G401.6 (cell line): ENCODE measurements around the gene AKAP13.
A peak's percentile ranks its signal among the peaks of the same experiment; 100 is the strongest.
"Not testable (repeated sequence)": the region's sequence is repeated elsewhere in the genome, so short reads cannot be mapped to it uniquely, and the experiment has no call there.

Experiments used
- FAIRE-seq: peaks from 2 replicates; lab custom pipeline; 2012; peaks lifted over from hg19 to GRCh38; lab: Jason Lieb, UNC

Gene AKAP13

DNA sequence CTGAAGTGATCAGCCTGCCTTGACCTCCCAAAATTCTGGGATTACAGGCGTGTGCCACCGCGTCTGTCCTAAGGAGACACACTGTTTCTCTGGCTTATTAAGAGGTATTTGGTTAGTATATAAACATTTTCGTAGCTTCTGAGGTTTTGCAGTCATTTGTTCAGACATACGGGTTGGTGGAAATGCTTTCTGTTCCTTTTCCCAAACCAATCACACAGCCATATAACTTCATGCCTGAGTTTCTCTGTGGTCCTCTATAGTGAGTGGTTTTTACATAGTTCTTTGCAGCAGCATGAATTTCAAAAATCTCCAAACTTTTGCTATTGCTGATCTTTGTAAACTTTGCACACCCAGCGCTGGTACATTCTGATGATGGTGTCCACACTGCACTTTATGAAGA, 100.5 kb downstream of the AKAP13 start:
- FAIRE-seq, result no peak

DNA sequence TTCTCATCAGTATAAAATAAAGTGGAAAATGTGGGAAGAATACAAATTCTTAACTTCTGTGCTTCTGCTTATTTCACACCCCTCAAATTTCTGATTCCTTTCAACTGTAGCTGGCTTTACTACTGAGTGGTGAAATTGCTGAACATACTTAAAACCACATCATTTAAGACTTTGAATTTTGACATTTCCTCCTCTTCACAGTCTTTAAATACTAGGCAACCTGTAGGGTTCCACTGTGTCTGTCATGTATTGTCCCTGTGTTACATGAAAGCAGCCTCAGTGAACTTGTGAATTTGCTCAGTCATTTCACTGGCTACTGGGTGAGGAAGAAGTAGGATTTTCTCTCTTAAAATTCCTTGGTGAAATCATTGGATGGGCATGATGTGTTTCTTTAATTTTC, 101.1 kb downstream of the AKAP13 start:
- FAIRE-seq, result not testable (repeated sequence)

DNA sequence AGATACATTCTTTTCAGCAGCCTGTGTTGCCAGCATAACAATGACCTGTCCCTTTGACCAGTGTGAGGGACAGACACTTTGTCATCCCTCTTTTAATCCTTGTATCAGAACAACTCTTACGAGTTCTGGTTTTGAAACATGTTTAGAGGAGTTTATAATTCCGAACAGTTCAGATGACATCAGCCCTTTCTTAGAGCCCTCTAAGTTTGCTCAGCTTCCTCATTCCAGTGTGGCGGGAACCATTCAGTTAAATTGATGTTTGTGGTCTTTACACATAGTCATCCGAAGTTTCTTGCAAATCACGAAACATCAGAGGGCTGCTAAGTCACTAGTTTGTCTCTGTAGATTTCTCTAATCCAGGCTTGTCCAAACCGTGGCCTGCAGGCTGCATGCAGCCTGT, 102.5 kb downstream of the AKAP13 start:
- FAIRE-seq, result no peak

DNA sequence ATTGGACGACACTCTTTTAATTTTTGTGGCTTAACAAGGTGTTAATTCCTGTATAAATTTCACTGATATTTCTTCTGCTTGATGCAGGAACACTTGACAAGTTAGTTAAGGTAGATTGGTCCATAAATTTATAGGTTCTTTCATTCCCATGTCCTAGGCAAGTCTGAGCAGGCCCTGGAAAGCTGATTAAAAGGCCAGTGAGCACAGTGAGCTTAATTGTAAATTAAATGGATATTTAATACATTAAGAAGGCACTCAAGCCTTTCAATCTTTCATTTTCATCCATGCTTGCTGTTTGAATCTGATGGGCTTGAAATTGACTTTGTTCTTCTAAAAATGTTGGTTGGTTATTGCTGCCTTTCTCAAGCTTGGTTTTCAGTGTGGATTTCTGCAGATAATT, 103.6 kb downstream of the AKAP13 start:
- not testable (repeated sequence) for FAIRE-seq

DNA sequence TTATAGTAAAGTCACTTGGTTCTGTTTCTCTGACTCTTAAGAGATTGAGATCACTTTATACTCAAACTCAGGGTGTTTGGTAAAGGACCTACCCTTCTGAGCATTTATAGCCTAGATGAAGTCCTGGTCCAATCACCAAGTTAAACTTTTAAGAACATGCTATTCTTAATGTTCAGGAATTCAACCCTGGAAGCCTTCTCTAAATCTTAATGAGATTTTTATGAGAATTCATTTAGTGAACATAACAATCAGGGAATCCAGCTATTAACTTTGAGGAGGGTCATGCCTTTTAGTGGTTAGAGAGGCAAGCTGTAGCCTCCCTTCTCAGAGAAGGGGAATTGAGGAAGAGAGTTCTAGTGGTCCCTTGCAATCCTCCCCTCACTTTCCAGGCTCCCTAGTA, 104.5 kb downstream of the AKAP13 start:
- FAIRE-seq, result not testable (repeated sequence)

DNA sequence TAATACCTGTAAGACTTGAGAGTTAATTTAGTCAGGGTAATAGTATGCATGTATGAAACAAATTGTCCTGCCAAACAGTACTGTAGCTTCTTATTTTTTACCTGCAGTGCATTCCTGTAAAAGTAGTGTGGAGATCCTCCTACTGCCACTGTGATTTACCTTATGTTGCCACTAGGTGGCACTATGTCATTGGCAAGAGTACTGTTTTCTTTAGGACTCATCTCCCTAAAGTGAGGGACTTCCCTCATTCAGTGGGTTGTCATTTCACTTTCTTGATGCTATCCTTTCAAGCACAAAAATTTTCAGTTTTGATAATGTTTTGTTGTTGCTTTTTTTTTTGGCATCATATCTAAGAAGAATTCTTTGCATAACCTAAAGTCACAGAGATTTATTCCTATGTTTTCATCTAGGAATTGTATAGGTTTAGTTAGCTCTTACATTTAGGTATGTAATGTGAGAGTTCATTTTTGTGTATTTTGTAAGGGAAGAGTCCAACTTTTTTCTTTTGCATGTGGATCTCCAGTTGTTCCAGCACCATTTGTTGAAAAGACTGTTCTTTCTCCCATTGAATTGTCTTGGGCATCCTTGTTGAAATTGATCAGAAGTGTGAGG, 105.7 kb downstream of the AKAP13 start:
- peak; percentile 97 for FAIRE-seq

DNA sequence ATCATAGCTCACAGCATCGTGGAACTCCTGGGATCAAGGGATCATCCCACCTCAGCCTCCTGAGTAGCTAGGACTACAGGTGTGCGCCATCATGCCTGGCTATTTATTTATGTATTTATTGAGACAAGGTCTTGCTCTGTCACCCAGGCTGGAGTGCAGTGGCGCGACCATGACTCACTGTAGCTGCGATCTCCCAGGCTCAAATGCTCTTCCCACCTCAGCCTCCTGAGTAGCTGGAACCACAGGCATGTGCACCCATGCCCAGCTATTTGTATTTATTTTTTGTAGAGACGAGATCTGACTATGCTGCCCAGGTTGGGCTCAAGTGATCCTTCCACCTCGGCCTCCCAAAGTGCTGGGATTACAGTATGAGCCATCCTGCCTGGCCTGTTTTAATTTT, 107.4 kb downstream of the AKAP13 start:
- FAIRE-seq, result not testable (repeated sequence)

DNA sequence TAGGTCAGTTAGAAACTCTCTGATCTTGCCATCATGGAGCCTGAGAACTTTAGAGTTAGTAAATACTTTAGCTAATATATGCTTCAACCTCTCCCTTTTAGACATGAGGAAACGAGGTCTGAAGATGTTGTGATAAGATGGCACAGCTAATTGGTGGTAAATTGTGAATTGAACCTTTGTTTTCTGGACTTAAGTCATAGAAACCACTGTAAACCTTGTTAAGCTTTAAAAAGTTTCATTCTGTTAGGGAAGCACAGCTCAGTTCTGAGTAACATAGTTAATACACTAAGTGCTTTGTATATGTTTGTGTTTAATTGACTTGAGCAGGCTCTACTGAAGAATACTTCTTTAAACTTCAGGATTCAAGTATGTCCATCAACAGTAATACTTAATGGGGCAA, 108.6 kb downstream of the AKAP13 start:
- no peak for FAIRE-seq

DNA sequence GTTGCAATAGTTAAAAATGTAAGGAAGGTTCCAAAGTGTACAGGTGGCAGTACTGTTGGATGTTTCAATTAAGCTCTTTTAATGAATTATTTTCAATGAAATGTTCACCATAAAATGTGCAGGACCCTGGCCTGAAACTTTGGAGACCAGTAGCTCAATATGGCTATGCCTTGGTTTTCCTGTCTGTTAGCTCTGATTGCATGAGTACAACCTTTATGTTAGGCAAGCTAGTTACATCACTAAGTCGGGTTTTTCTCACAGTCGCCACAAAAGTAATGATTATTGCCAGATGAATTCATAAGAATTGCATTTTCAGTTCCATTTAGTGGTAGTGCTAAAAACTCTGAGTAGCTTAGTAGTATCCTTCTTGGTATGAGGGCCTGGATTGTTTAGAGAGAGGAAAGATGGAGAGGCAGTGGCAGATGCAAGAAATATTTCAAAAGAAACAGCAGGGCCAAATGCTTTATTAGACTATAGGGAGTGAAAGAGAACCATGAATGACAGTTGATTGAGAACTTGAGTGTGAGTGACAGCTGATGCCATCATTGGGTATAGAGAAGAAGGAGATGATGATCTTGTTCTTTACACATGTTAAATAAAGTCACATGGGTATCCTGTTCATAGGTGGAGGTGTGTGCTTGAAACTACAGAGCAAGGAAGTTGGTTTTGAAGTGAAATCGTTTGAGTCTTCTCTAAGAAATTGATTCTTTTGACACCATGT, 109.5 kb downstream of the AKAP13 start:
- no peak for FAIRE-seq

DNA sequence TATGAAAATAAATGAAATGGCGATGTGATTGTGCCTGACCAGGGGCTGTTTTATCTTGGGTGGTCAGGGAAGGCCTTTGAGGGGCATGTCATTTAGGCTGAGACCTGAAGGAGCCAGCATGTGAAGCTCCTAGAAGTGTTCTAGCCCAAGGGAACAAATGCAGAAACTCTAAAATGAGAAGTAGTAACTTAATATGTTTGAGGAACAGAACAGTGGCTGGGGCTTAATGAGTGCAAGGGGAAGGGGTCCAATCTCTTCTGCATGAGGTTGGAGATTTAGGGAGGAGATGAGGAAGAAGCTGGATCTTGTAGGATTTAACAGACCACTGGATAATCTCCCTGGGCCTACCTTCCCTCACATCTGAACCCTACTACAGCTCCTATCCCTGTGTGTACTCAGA, 110.5 kb downstream of the AKAP13 start:
- FAIRE-seq, result no peak

DNA sequence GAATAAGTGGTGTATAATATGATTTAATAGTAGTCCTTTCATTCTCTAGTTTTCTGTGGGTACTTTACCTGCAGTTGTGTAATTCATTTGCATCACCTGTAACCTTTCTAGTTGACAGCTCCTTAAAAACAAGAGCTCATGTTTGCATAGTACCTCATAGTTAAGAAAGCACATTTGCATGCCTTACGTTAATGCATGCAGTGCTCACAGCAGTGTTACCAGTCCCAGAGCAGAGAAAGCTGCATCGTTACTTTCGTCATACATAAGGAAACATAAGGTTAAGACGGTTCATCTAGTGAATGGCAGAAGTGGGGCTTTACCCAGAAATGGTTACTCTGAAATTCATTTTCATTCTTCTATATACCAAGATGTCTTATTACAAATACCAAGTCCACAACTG, 111.3 kb downstream of the AKAP13 start:
- no peak for FAIRE-seq

DNA sequence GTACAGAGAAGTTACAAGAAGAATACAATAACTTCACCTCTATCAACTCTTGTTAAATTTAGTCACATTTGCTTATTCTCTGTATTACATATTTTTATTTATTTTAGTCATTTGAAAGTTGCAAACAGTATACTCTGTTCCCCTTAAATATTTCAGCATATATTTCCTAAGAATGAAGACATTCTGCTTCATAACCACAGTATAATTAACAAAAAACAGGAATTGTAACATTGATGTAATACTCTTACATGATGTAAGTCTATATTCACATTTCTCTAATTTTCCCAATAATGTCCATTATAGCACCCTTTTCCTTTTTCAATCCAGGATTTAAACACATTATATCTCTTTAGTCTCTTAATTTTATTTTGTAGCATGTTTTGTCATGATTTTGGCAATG, 112.0 kb downstream of the AKAP13 start:
- FAIRE-seq, result no peak

DNA sequence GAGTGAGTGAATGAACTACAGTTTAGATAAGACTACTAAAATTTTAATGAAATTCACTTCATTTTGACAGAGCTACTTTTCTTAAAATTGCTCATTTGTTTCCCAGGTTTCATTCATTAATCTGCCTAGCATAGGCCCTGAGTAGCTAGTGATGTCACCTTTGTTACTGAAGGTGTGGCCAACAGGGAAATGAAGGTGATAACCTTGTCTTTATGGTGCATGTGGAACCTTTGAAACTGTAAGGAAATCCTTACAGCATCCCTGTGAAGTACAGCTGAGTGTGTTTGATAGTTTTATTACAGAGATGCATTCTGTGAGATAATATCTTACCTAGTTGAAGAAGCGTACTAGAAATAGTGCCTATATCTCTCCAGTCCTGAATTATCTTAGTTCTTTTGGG, 112.9 kb downstream of the AKAP13 start:
- FAIRE-seq, result no peak

DNA sequence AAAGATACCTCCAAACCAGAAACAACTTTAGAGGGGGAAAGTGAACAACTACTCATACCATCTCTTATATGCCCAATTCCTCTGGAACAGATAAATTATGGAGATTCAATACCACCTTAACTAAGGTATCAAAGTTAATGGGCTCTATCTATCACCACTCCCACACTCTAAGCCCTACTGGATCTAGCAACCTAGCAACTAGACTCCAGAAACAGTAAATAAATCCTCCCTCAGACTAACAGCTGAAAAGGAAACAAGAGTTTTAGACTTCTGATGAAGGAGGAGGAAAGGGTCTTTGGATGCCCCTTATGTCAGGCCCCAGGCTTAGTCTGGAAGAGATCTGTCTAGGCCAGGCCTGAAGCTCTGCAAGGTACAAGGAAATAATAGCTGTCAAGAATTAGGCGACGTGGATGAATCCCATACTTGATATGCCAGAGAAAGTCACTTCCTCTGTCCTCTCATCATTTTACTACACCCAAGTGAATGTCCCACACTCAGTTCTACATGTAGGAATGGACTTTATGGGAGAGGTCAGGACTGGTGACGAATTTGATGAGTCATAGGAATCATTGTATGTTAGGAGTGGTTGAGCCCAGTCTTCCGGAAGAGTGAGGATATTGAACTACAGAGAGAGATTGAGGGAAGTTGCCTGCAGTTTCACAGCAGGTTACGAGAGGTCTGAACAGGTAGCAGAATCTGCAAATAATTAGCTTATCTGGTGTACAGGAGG, 113.8 kb downstream of the AKAP13 start:
- FAIRE-seq, result no peak

DNA sequence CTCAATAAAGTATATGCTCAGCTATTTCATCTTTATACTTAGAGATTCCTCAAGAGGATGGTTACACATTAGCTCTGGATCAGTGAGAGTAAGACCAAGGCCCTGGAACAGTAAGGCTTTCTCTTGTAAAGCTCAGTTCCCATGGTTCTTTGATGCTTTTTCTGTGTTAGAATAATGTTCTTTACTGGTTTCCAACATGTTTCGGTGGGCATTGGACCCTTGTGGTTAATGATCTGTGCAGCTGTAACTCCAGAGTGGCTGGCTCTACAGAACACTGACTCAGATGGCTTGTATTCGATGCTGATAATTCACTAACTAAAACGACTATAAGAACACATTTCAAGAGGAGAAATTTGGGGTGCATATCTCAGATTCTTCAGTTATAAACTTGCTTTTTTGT, 114.7 kb downstream of the AKAP13 start:
- FAIRE-seq, result no peak

DNA sequence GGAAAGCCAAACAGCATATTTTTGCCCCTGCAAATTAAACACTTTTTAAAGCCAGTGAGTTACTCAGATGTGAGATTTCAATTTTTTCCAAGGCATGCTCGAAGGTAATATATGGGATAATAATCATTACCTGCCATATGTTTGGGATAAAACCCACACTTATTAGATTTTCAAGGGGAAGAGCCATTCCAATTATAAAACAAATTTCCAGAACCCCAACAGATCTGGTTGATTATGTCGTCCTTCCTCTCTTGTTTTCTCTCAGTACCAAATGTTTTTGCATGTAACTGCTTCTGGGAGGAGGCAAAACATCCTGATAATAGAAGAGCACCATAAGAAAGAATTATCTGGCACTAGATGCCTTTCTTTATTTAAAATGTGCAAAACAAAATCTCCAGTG, 115.1 kb downstream of the AKAP13 start:
- no peak for FAIRE-seq

DNA sequence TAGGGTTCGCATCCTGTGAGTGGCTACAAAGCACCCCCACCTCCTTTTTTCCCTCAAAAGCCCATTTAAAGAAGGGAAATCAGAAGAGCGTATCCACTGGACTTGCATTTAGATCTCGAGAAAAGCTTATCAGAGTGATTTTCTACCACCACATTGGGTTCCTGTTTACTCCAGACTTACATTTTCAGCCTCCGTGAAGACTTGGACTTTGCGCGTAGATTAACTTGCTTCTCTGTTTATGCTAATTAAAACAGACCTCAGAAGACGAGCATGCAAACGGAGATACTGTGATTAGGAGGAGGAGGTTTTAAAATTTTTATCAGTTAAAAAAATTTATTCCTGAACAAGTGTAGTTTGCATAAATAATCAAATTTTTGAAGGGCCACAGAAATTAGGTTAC, 115.7 kb downstream of the AKAP13 start:
- FAIRE-seq, result no peak

DNA sequence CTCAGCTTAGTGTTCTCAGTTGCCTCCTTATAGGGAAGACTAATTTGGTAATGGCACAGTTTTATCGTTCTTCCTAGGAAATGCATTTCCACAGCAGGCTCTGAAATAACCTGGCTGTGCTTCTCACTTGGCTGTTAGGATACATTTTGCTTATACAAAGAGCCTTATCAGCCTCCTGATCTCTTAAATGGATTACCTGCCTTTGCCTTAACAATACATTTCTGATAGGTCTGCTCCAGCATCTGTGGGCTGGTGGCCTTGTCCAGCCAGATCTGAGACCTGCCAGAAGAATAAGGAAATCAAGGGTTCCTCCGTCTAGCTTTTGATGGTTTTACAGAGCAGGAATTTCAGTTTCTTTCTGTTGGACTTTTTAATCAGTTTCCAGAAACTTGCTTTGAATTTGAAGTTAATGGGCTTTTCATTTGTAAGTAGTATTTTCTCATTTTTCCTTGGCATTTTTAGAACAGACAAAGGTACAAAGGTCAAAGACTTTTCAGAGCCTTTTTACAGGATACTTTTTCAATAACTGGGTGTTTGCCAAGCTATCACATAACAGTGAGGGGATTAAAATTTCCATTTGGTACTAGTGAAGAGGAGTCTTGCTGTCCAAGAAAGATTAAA, 116.3 kb downstream of the AKAP13 start:
- no peak for FAIRE-seq

DNA sequence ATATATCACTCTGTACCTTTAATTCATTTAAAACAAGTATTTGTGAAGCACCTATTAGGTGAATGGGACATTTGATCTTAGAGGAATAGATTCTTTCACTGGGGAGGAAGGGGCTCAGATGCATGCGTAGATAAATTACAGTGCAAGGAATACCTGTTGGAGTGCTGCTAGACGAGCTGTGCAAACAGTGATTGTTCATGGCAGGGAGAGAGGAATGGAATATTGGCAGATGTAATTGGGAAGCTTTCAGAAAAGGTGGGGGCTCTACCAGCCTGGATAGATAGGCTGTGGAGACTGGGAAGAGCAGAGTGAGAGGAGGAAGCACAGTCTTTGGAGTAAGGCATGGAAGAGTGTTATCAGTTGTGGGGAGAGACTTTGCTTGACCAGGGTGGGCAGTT, 116.8 kb downstream of the AKAP13 start:
- no peak for FAIRE-seq

DNA sequence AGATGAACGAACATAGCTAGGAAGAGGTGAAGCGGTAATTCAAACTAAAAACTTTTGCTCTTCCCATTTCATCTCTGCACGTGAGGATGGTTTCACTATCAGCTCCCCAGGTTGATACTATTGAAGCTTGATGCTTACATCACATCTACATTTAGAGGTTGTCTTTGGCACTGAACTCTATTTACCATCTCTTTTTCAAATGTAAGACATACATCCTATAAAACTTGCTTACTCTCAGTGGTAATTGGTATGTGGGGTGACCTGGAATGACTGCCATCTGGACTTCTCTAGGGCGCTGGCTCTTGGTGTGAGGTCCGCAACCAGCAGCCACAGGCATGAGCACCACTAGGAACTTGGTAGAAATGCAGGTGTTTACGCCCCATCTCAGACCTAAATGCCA, 118.1 kb downstream of the AKAP13 start:
- no peak for FAIRE-seq

DNA sequence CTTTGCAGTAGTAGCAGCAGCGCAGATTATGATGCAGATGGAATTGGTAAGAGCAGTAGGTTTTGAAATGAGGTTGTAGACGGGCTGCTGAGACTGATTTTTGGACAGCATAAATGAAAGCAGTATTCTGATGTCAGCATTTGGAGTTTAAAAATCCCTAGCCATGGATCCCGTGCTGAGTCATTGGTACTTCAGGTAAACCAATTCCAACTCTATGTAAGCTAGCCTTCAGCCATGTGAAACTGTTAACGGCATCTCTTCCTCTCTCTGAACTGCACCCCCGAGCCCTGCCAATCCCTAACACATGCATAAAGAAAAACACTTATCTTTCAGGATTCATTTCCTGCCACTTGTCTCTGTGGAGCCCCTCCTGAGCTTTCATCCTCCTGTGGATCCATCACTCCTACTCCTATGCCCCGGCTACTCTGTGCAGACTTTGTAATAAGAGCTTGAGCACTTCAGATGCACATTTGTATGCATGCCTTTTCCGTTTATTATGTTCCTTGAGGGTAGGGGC, 119.0 kb downstream of the AKAP13 start:
- FAIRE-seq, result no peak

DNA sequence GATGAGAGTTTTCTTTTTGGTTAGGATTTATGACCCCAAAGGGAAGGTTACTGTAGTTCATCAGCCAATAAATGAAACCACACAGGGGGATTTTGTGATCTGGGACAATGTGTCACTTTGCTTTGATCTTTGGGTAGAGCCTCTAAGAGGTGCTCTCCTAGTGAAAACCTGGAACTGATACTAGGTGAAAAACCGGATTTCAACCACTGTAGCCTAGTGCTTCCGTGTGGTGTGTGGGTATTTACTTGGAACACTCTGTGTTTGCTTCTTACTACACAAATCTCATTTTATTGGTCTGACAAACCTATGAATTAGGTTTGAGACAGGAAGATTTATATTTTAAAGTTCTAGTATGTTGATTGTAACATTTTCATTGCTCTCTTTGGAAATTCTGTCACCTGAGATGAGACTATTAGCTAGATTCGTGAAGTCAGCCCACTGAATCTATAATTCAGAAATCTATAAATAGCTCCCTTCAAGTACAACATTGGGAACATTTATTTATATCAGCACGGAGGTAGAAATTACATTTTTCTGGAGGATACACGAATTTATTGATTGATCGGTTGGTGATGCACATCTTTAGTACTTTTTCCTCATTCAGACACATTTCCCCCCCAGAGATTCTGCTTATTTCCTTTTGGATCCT, 119.8 kb downstream of the AKAP13 start:
- no peak for FAIRE-seq
